NCI-H1417 (cell line): ENCODE measurements around the gene TBC1D25.

ENCODE experiments used
- DNase-seq, 3 experiments: peaks; one replicate each; lab custom pipeline; 2025; lab: John Stamatoyannopoulos, UW

TBC1D25 gene

GRCh38 chrX:48539345-48540027 lies at the start of gene TBC1D25:
TBC1D25 (plus strand) TSS chrX:48539714; CDS start chrX:48539798, 84 bp downstream.
- peak; percentile 93 to 98 (median 96) for DNase-seq

- DNase-seq = no peak
Observed at GRCh38 chrX:48489892-48490291, 49.6 kb upstream of the TBC1D25 start.

- no peak for DNase-seq
Observed at GRCh38 chrX:48490661-48491060, 48.9 kb upstream of the TBC1D25 start.

GRCh38 chrX:48491809-48492208 lies 47.7 kb upstream of the TBC1D25 start:
- no peak for DNase-seq

- no peak for DNase-seq
Observed at GRCh38 chrX:48492293-48492910, 47.1 kb upstream of the TBC1D25 start.

GRCh38 chrX:48493890-48494364 lies 45.6 kb upstream of the TBC1D25 start:
- peak in 1 of 3 experiments; percentile 37 for DNase-seq

GRCh38 chrX:48496660-48497059 lies 42.9 kb upstream of the TBC1D25 start:
- DNase-seq = no peak

- no peak for DNase-seq
Observed at GRCh38 chrX:48497871-48498270, 41.6 kb upstream of the TBC1D25 start.

GRCh38 chrX:48498374-48498809 lies 41.1 kb upstream of the TBC1D25 start:
- no peak for DNase-seq

GRCh38 chrX:48504261-48504660 lies 35.3 kb upstream of the TBC1D25 start:
- DNase-seq = no peak

GRCh38 chrX:48505481-48505880 lies 34.0 kb upstream of the TBC1D25 start:
- no peak for DNase-seq

- DNase-seq = no peak
Observed at GRCh38 chrX:48507246-48507645, 32.3 kb upstream of the TBC1D25 start.

- DNase-seq = peak; percentile 42 to 70 (median 63)
Observed at GRCh38 chrX:48508400-48509244, 30.9 kb upstream of the TBC1D25 start, which contains the start of gene PORCN. PORCN (plus strand) TSS chrX:48508992; CDS start chrX:48509821, 829 bp downstream.

- no peak for DNase-seq
Observed at GRCh38 chrX:48509245-48509590, 30.3 kb upstream of the TBC1D25 start.

- DNase-seq = no peak
Observed at GRCh38 chrX:48509619-48510018, 29.9 kb upstream of the TBC1D25 start.

GRCh38 chrX:48511560-48511959 lies 28.0 kb upstream of the TBC1D25 start:
- no peak for DNase-seq

- no peak for DNase-seq
Observed at GRCh38 chrX:48512371-48512935, 27.1 kb upstream of the TBC1D25 start.

- no peak for DNase-seq
Observed at GRCh38 chrX:48513670-48514069, 25.8 kb upstream of the TBC1D25 start.

- DNase-seq = no peak
Observed at GRCh38 chrX:48514126-48514806, 25.2 kb upstream of the TBC1D25 start.

- no peak for DNase-seq
Observed at GRCh38 chrX:48514868-48515460, 24.6 kb upstream of the TBC1D25 start.

- DNase-seq = no peak
Observed at GRCh38 chrX:48515842-48516241, 23.7 kb upstream of the TBC1D25 start.
